HL-60 (cell line): ENCODE data around the gene BTBD9.

Source experiments
- DNase-seq, 2 experiments: peaks; one replicate each; pipeline ENCODE4 v3.0.0-alpha.2; 2010 to 2020; ENCODE audit warnings: low read depth in 1 of 2, low spot score in 1 of 2
- H3K27ac ChIP-seq: fragments of 250-450 bp; sonication (Bioruptor Pico); replicated peaks from 2 replicates; pipeline ENCODE4 v1.5.1; 2020; ENCODE audit warnings: mild to moderate bottlenecking, moderate library complexity
- H3K27me3 ChIP-seq: fragments of 250-450 bp; sonication (Bioruptor Pico); 2 replicates; pipeline ENCODE4 v1.5.1; 2021; ENCODE audit warnings: mild to moderate bottlenecking, moderate library complexity; ENCODE audit not compliant: insufficient read depth, poor library complexity, severe bottlenecking
- H3K4me3 ChIP-seq: replicated peaks from 2 replicates; pipeline ENCODE4 v1.5.1; 2011; ENCODE audit warnings: mild to moderate bottlenecking, control low read depth, low read length; ENCODE audit not compliant: insufficient read depth
- CTCF ChIP-seq: IDR thresholded peaks from one replicate; pipeline ENCODE4 v1.5.1; 2011; ENCODE audit warnings: low read length, control low read depth, inconsistent platforms; ENCODE audit not compliant: insufficient read depth
- GABPA ChIP-seq: IDR thresholded peaks from 2 replicates; pipeline ENCODE4 v1.6.1; 2012; ENCODE audit warnings: low read depth
- POLR2AphosphoS5 ChIP-seq: IDR thresholded peaks from 2 replicates; pipeline ENCODE4 v1.6.1; 2012; ENCODE audit warnings: low read depth
- REST ChIP-seq: IDR thresholded peaks from 2 replicates; pipeline ENCODE4 v1.6.1; 2012; ENCODE audit warnings: low read depth; ENCODE audit not compliant: insufficient replicate concordance
- SPI1 ChIP-seq: IDR thresholded peaks from 2 replicates; pipeline ENCODE4 v1.6.1; 2012; ENCODE audit warnings: low read depth, mild to moderate bottlenecking, borderline replicate concordance

Gene BTBD9

GRCh38 chr6:38479331-38479730 lies 160.4 kb downstream of the BTBD9 start:
- no peak for TF ChIP-seq POLR2AphosphoS5
- no peaks in the 10 kb centered on the region for H3K27me3 ChIP-seq
- no peak overlapping the region for H3K27ac ChIP-seq
- no peak overlapping the region for H3K4me3 ChIP-seq
- DNase-seq, result no peak

GRCh38 chr6:38477680-38478260 lies 162.0 kb downstream of the BTBD9 start:
- Histone ChIP-seq H3K27ac (no peak overlapping the region), H3K4me3 (no peak overlapping the region), H3K27me3 (no peaks in the 10 kb centered on the region)
- peak in 1 of 2 experiments; percentile 12 for DNase-seq
- no peak for TF ChIP-seq GABPA
- no peak for TF ChIP-seq CTCF
- no peak; the same call in 1 of the 2 replicates for TF ChIP-seq SPI1
- TF ChIP-seq REST, result no peak
- TF ChIP-seq POLR2AphosphoS5, result no peak

- H3K4me3 ChIP-seq, result no peak overlapping the region
- H3K27ac ChIP-seq, result no peak overlapping the region
- no peak for TF ChIP-seq SPI1
- no peak for TF ChIP-seq GABPA
- TF ChIP-seq CTCF, result no peak
- no peak for TF ChIP-seq POLR2AphosphoS5
- TF ChIP-seq REST, result no peak
- DNase-seq, result no peak
- H3K27me3 ChIP-seq, result no peaks in the 10 kb centered on the region
Measured at GRCh38 chr6:38476888-38477287, 162.8 kb downstream of the BTBD9 start.

- no peak for DNase-seq
- Histone ChIP-seq H3K4me3 (no peak overlapping the region), H3K27ac (no peak overlapping the region), H3K27me3 (no peaks in the 10 kb centered on the region)
- TF ChIP-seq POLR2AphosphoS5, result no peak
- no peak for TF ChIP-seq REST
- TF ChIP-seq SPI1, result no peak
- TF ChIP-seq CTCF, result no peak
- TF ChIP-seq GABPA, result no peak
Measured at GRCh38 chr6:38476141-38476540, 163.6 kb downstream of the BTBD9 start.
